Stomach (tissue), 4 donors: Measurements from ENCODE around the gene GSG1L.

ENCODE experiments used
- POLR2A ChIP-seq, 4 donors: fragments of 450-650 bp; IDR thresholded peaks; one replicate each; pipeline ENCODE4 v1.6.1; 2016; ENCODE audit warnings: antibody characterized with exemption in 4 of 4, control low read depth in 2 of 4, mild to moderate bottlenecking in 1 of 4, moderate library complexity in 1 of 4
- POLR2AphosphoS5 ChIP-seq, 3 donors: sonication (generic); formaldehyde crosslinking; IDR thresholded peaks; one replicate each; pipeline ENCODE4 v1.6.1; 2016; ENCODE audit warnings: antibody characterized with exemption in 3 of 3
- TF ChIP-seq, protein P1 (sequence below), 7 experiments: fragments of 450-650 bp in 4 of 7; fragments of 200-600 bp in 3 of 7; sonication (generic) in 3 of 7; IDR thresholded peaks; one replicate each; pipeline ENCODE4 v1.5.1; 2016 to 2019; ENCODE audit warnings: antibody characterized with exemption in 7 of 7, control low read depth in 2 of 7, mild to moderate bottlenecking in 1 of 7

- TF ChIP-seq POLR2A (IDR thresholded peaks at IDR 0.05) = no peak
- no peak for TF ChIP-seq POLR2AphosphoS5 (IDR thresholded peaks at IDR 0.05)
- TF ChIP-seq, protein P1, sequence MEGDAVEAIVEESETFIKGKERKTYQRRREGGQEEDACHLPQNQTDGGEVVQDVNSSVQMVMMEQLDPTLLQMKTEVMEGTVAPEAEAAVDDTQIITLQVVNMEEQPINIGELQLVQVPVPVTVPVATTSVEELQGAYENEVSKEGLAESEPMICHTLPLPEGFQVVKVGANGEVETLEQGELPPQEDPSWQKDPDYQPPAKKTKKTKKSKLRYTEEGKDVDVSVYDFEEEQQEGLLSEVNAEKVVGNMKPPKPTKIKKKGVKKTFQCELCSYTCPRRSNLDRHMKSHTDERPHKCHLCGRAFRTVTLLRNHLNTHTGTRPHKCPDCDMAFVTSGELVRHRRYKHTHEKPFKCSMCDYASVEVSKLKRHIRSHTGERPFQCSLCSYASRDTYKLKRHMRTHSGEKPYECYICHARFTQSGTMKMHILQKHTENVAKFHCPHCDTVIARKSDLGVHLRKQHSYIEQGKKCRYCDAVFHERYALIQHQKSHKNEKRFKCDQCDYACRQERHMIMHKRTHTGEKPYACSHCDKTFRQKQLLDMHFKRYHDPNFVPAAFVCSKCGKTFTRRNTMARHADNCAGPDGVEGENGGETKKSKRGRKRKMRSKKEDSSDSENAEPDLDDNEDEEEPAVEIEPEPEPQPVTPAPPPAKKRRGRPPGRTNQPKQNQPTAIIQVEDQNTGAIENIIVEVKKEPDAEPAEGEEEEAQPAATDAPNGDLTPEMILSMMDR (IDR thresholded peaks at IDR 0.05) = no peak
Observed at GRCh38 chr16:28013878-28014277, 49.6 kb downstream of the GSG1L start.
